T-cell (primary cell): ENCODE results near the gene GABBR2. TPM values are rescaled to one million over a fixed set of nuclear protein-coding genes. Genes with fewer than 3 reads are reported as not detected.

ENCODE experiments used
- ATAC-seq, 4 experiments: fragments of 200-7000 bp in 3 of 4; fragments of 150-1000 bp in 1 of 4; cut with Tn5 transposase; replicated peaks in 1 of 4; 1 replicate in 3 of 4; 2 replicates in 1 of 4; pipeline ENCODE4 v1.10.0; 2021; ENCODE audit warnings: moderate library complexity in 3 of 4, mild to moderate bottlenecking in 2 of 4, moderate number of reproducible peaks in 1 of 4
- CTCF ChIA-PET, 2 donors: fragments of 300-600 bp; sonication (Branson Sonifier 250); formaldehyde crosslinking; loops; one replicate each; lab custom pipeline; 2022; ENCODE audit warnings: antibody characterized with exemption in 2 of 2; lab: Charles Lee
- POLR2A ChIA-PET, 2 donors: fragments of 300-600 bp; sonication (Branson Sonifier 250); formaldehyde crosslinking; loops; one replicate each; lab custom pipeline; 2022; ENCODE audit warnings: antibody characterized with exemption in 2 of 2; lab: Charles Lee
- DNase-seq, 35 experiments: peaks; one replicate each; pipeline versions ENCODE4 v3.0.0 to v3.0.0-alpha.2; 2013 to 2023
- H3K27ac ChIP-seq: one replicate; pipeline ENCODE4 v1.5.1; 2013; ENCODE audit warnings: low read length
- H3K27me3 ChIP-seq, 2 experiments: replicated peaks in 1 of 2; 1 replicate in 1 of 2; 2 replicates in 1 of 2; pipeline versions ENCODE4 v1.6.1 to v1.7.0; 2013; ENCODE audit warnings: low read length in 1 of 2, mixed read lengths in 1 of 2; ENCODE audit not compliant: control insufficient read depth in 2 of 2, insufficient read depth in 2 of 2; ENCODE audit errors: extremely low read depth in 1 of 2
- H3K36me3 ChIP-seq, 2 donors: 1 replicate in 1 of 2; 2 replicates in 1 of 2; pipeline versions ENCODE4 v1.6.1 to v1.7.0; 2013; ENCODE audit warnings: low read length in 1 of 2; ENCODE audit not compliant: control insufficient read depth in 2 of 2, insufficient read depth in 1 of 2; ENCODE audit errors: extremely low read depth in 1 of 2
- H3K4me1 ChIP-seq, 2 experiments: 1 replicate in 1 of 2; 2 replicates in 1 of 2; pipeline versions ENCODE4 v1.6.1 to v1.7.0; 2013; ENCODE audit warnings: low read length in 2 of 2, mixed read lengths in 1 of 2; ENCODE audit not compliant: insufficient read depth in 2 of 2, control insufficient read depth in 1 of 2; ENCODE audit errors: extremely low read depth in 1 of 2
- H3K4me3 ChIP-seq, 2 donors: 1 replicate in 1 of 2; 2 replicates in 1 of 2; pipeline versions ENCODE4 v1.5.1 to v1.7.0; 2013; ENCODE audit warnings: mild to moderate bottlenecking in 2 of 2, low read length in 1 of 2, moderate library complexity in 1 of 2; ENCODE audit not compliant: control insufficient read depth in 1 of 2; ENCODE audit errors: extremely low read depth in 1 of 2
- H3K9me3 ChIP-seq: 2 replicates; pipeline ENCODE4 v1.7.0; 2013
- H3K27ac Mint-ChIP-seq, 2 donors: one replicate each; pipeline ENCODE4 v1.8.0; 2020 to 2021; ENCODE audit warnings: mild to moderate bottlenecking in 2 of 2, mixed read lengths in 2 of 2
- H3K27me3 Mint-ChIP-seq, 2 donors: one replicate each; pipeline ENCODE4 v1.8.0; 2021 to 2022; ENCODE audit warnings: mixed read lengths in 2 of 2
- H3K36me3 Mint-ChIP-seq: one replicate; pipeline ENCODE4 v1.8.0; 2021; ENCODE audit warnings: mixed read lengths
- H3K4me1 Mint-ChIP-seq, 3 donors: one replicate each; pipeline ENCODE4 v1.8.0; 2020 to 2022; ENCODE audit warnings: mixed read lengths in 3 of 3, mild to moderate bottlenecking in 1 of 3
- H3K4me3 Mint-ChIP-seq, 3 donors: one replicate each; pipeline ENCODE4 v1.8.0; 2020 to 2022; ENCODE audit warnings: mild to moderate bottlenecking in 3 of 3, mixed read lengths in 3 of 3, moderate library complexity in 3 of 3
- H3K9me3 Mint-ChIP-seq, 3 donors: one replicate each; pipeline ENCODE4 v1.8.0; 2020 to 2022; ENCODE audit warnings: mixed read lengths in 3 of 3
- WGBS: methylation state at CpG from one replicate; pipeline ENCODE4 v1.1.5; 2013; ENCODE audit warnings: missing lambda C conversion rate; ENCODE audit not compliant: insufficient coverage; 5-methylcytosine and 5-hydroxymethylcytosine counted together
- total RNA-seq, 35 experiments: library from RNA in 6 of 35; stranded (reverse) in 6 of 35; fragments of 120-200 nt in 1 of 35; gene quantifications; one replicate each; pipeline versions ENCODE4 v1.2.1 to v1.2.4 and lab custom pipeline; 2013 to 2026

Gene GABBR2
- total RNA-seq, 5 donors from 2014 or later (not counting 1 experiment from before 2014, with no cell fraction given): 0.03 TPM; not detected in 4

DNA sequence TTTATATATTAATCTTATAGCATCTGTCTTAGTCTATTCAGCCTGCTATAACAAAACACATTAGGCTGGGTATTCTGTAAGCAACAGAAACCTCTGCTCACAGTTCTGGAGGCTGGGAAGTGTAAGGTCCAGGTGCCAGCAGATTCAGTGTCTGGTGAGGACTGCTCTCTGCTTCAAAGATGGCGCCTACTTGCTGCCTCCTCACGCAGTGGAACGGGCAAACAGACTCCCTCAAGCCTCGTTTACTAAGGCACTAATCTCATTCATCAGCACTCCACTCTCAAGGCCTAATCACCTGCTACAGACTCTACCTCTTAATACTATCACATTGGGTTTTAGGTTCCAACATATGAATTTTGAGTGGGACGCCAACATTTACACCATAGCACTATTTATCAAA is 448.1 kb downstream of the GABBR2 start:
- ATAC-seq (no peak), DNase-seq (no peak)
- no peaks in the 10 kb centered on the region for H3K9me3 Mint-ChIP-seq

DNA sequence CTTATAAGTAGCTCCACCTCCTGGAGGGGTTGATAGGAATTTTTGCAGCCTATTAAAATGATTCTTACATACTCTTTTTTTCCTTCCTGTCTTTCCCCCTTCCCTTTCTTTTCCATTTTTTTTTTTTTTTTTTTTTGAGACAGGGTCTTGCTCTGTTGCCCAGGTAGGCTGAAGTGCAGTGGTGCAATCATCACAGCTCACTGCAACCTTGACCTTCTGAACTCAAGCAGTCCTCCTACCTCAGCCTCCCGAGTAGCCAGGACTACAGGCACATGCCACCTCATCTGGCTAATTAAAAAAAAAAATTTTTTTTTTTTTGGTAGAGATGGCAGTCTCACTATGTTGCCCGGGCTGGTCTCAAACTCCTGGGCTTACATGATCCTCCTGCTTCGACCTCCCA is 448.9 kb downstream of the GABBR2 start:
- no peaks in the 10 kb centered on the region for H3K9me3 Mint-ChIP-seq
- WGBS: no CpG with 5 or more reads among the region's 3 CpGs
- no peaks in the 10 kb centered on the region for H3K27me3 Mint-ChIP-seq
- no peak overlapping the region for H3K4me3 ChIP-seq
- H3K36me3 ChIP-seq: no peaks in the 10 kb centered on the region
- peaks cover 1 to 13% of the 10 kb centered on the region in 2 experiments for H3K4me1 ChIP-seq
- DNase-seq: no peak
- no peak for ATAC-seq
- H3K27ac ChIP-seq: no peak overlapping the region
- no peaks in the 10 kb centered on the region for H3K9me3 ChIP-seq
- no peak overlapping the region for H3K27ac Mint-ChIP-seq
- POLR2A ChIA-PET: interaction anchor here (0.7 to 0.9 kb wide), 2 partner anchors 21 to 214 kb away, joined by 4 to 5 read pairs; no protein-coding TSS in a partner anchor
- H3K4me3 Mint-ChIP-seq: no peak overlapping the region
- no peaks in the 10 kb centered on the region for H3K27me3 ChIP-seq
- no peaks in the 10 kb centered on the region for H3K36me3 Mint-ChIP-seq
- CTCF ChIA-PET: interaction anchor here (0.6 to 0.7 kb wide), 4 partner anchors 158 to 318 kb away, joined by 3 to 11 read pairs (median 5); no protein-coding TSS in a partner anchor
- peaks cover 11 to 14% (median 13%) of the 10 kb centered on the region in 3 donors for H3K4me1 Mint-ChIP-seq

More for the DNA sequence above, 448.1 kb downstream of the GABBR2 start:
- Histone ChIP-seq H3K27ac (no peak overlapping the region), H3K4me1 (peaks cover 0 to 7% of the 10 kb centered on the region in 2 experiments), H3K27me3 (no peaks in the 10 kb centered on the region), H3K4me3 (no peak overlapping the region), H3K36me3 (no peaks in the 10 kb centered on the region), H3K9me3 (no peaks in the 10 kb centered on the region)
- WGBS: 83% methylated on average over 2 of the region's 5 CpGs
- ChIA-PET CTCF (no interaction called here), POLR2A (interaction anchor here in 1 of 2 donors (0.7 kb wide), 1 partner anchor 215 kb away, joined by 4 read pairs; no protein-coding TSS in a partner anchor)
- Mint-ChIP-seq H3K4me3 (no peak overlapping the region), H3K36me3 (no peaks in the 10 kb centered on the region), H3K27me3 (no peaks in the 10 kb centered on the region), H3K4me1 (peaks cover 8 to 11% (median 10%) of the 10 kb centered on the region in 3 donors), H3K27ac (no peak overlapping the region)

DNA sequence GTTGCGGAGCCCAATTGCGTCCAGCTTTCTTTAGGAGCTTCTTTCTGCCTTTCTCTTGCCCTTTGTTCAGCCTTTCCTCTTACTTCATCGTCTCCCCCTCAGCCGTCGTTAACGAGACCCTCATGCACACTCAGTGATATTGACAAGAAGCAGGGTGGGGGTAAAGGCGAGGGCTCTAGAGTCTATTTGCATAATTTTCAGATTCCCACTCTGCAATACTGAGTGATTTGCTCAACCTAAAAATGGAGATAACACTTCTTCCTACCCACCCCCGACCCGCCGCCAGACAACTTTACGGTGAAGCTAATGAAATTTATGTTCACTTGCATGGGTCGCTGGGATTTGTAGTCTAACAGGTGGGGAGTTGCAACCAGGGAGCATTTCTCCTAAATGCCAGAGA is 452.0 kb downstream of the GABBR2 start:
- Histone ChIP-seq H3K27ac (peak overlapping the region; percentile 88), H3K27me3 (no peaks in the 10 kb centered on the region), H3K9me3 (no peaks in the 10 kb centered on the region), H3K36me3 (no peaks in the 10 kb centered on the region), H3K4me3 (peak overlapping the region; percentile 93 to 97), H3K4me1 (peaks cover 5 to 23% of the 10 kb centered on the region in 2 experiments)
- DNase-seq: peak in 34 of 35 experiments; percentile 9 to 63 (median 38)
- ChIA-PET CTCF (interaction anchor here (0.5 to 2.1 kb wide), 18 partner anchors 9 to 1845 kb away, joined by 3 to 11 read pairs (median 3); partner anchors contain the start of gene TRMO (in 1 of the 2)), POLR2A (interaction anchor here (0.6 to 1.7 kb wide), 8 partner anchors 140 to 965 kb away, joined by 3 to 8 read pairs (median 4); partner anchors contain the start of genes ALG2 (in 1 of the 2), NANS (in 1 of the 2), SEC61B (in 1 of the 2) and TSTD2 (in 1 of the 2))
- peak in 1 of 4 experiments; percentile 10 for ATAC-seq
- H3K27me3 Mint-ChIP-seq: no peaks in the 10 kb centered on the region
- H3K4me1 Mint-ChIP-seq: peaks cover 33 to 36% (median 33%) of the 10 kb centered on the region in 3 donors
- H3K9me3 Mint-ChIP-seq: no peaks in the 10 kb centered on the region
- peak overlapping the region; percentile 88 to 95 (median 89) for H3K4me3 Mint-ChIP-seq
- H3K36me3 Mint-ChIP-seq: no peaks in the 10 kb centered on the region
- H3K27ac Mint-ChIP-seq: peak overlapping the region; percentile 97 to 99
- WGBS: 0% methylated on average over 1 of the region's 12 CpGs

DNA sequence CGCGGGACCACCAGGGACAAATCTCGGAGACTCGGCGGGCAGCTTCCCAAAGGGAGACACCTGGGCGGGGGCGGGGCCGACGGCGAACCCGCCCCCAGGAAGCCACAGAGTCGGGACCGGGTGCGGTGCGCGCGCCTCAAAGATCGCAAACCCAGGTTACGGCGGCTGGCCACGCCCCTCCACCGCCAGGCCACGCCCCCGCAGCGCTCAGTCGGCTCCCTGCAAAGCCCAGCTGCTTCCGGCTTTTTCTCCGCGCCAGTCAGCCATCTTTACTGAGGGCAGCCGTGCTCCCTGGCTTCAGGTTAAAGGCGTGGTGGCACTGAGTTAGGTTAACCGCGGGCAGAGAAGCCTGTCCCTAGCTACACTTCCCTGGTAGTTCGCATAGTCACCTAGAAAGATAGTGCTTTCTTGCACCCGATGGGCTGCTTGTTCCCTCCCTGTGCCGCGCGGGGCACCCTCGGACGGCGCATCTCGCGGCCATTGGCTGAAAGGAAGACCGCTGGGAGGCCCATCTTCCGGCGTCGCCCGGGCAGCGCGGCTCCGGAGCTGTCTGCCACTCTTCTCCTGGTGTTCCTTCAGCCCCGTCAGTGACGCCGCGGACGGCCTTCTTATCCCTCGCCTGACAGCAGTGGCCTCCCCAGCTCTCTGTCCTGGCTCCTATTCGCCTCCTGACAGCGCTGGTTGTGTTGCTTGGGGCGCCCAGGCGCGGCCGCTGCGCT is 453.0 kb downstream of the GABBR2 start, which contains the start of gene TBC1D2:
TBC1D2 (minus strand) TSS at position 72 of the 719 bp plus-strand sequence. CDS start 108 bp downstream, outside the sequence.
- H3K4me1 ChIP-seq: peaks cover 5 to 23% of the 10 kb centered on the region in 2 experiments
- H3K27me3 Mint-ChIP-seq: no peaks in the 10 kb centered on the region
- no peaks in the 10 kb centered on the region for H3K27me3 ChIP-seq
- peak; percentile 93 to 99 (median 96) for DNase-seq
- peak within 1 kb of the TSS; percentile 97 to 99 for H3K27ac Mint-ChIP-seq
- H3K9me3 Mint-ChIP-seq: no peaks in the 10 kb centered on the region
- peak within 1 kb of the TSS; percentile 88 for H3K27ac ChIP-seq
- no peaks in the 10 kb centered on the region for H3K36me3 Mint-ChIP-seq
- no peaks in the 10 kb centered on the region for H3K9me3 ChIP-seq
- H3K4me3 Mint-ChIP-seq: peak within 1 kb of the TSS; percentile 88 to 95 (median 89)
- peak; percentile 91 to 92 (median 92) for ATAC-seq
- no peaks in the 10 kb centered on the region for H3K36me3 ChIP-seq
- under 1% methylated on average over 57 of the region's 64 CpGs for WGBS
- H3K4me3 ChIP-seq: peak within 1 kb of the TSS; percentile 93 to 97
- ChIA-PET CTCF (interaction anchor here (0.6 to 2.1 kb wide), 9 partner anchors 8 to 354 kb away, joined by 3 to 11 read pairs (median 3); partner anchors contain the start of gene TRMO (in 1 of the 2)), POLR2A (interaction anchor here (0.5 to 1.7 kb wide), 8 partner anchors 138 to 471 kb away, joined by 3 to 10 read pairs (median 4); partner anchors contain the start of gene NANS (in 1 of the 2))
- peaks cover 33 to 39% (median 33%) of the 10 kb centered on the region in 3 donors for H3K4me1 Mint-ChIP-seq

DNA sequence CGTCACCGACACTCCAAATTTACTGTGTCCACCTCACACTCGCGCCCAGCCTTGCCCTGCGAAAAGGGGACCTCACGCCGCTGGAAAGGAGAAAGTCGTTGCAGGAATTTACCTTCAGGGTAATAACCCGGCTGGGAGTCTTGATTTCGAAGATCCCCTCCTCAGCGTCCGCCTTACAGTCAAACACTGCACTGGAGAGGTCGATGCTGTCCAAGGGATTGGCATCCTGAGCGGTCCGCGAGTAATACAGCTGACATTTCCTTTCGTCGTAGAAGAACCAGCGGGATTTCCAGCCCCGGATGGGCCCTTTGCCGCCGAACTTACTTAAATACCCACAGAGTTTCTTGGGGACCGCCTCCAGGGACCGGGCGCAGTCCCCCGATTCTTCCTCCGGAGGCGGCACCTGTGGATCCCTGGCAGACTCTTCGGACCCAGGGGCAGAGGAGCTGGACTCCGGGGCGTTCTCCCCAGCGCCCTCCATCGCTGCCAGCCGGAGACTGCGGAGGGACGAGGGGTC is 453.6 kb downstream of the GABBR2 start:
- peaks cover 35 to 39% (median 37%) of the 10 kb centered on the region in 3 donors for H3K4me1 Mint-ChIP-seq
- H3K9me3 Mint-ChIP-seq: no peaks in the 10 kb centered on the region
- ATAC-seq (peak in 2 of 4 experiments; percentile 24 to 27), DNase-seq (peak in 8 of 35 experiments; percentile 10 to 34 (median 18))
- Histone ChIP-seq H3K4me1 (peaks cover 5 to 23% of the 10 kb centered on the region in 2 experiments), H3K27me3 (no peaks in the 10 kb centered on the region), H3K36me3 (peaks cover 0 to 2% of the 10 kb centered on the region in 2 donors), H3K4me3 (peak overlapping the region; percentile 93 to 97), H3K27ac (peak overlapping the region; percentile 57), H3K9me3 (no peaks in the 10 kb centered on the region)
- H3K4me3 Mint-ChIP-seq: peak overlapping the region; percentile 88 to 95 (median 89)
- POLR2A ChIA-PET: interaction anchor here in 1 of 2 donors (0.5 to 1.7 kb wide), 4 partner anchors 137 to 471 kb away, joined by 3 to 5 read pairs (median 4); no protein-coding TSS in a partner anchor
- CTCF ChIA-PET: interaction anchor here in 1 of 2 donors (0.8 to 2.1 kb wide), 7 partner anchors 9 to 353 kb away, joined by 3 to 11 read pairs (median 3); partner anchors contain the start of gene TRMO
- no peaks in the 10 kb centered on the region for H3K27me3 Mint-ChIP-seq
- peaks cover 4% of the 10 kb centered on the region for H3K36me3 Mint-ChIP-seq
- peak overlapping the region; percentile 49 to 97 for H3K27ac Mint-ChIP-seq
- 3% methylated on average over 31 of the region's 36 CpGs for WGBS
